GM21526 (cell line): ENCODE data around the gene GLI3.

Experiments
- ATAC-seq: cut with Tn5 transposase; IDR thresholded peaks from one replicate; pipeline ENCODE4 v1.9.1; 2021; ENCODE audit warnings: moderate library complexity; ENCODE audit not compliant: unreplicated experiment, low FRiP score

The GLI3 gene

DNA sequence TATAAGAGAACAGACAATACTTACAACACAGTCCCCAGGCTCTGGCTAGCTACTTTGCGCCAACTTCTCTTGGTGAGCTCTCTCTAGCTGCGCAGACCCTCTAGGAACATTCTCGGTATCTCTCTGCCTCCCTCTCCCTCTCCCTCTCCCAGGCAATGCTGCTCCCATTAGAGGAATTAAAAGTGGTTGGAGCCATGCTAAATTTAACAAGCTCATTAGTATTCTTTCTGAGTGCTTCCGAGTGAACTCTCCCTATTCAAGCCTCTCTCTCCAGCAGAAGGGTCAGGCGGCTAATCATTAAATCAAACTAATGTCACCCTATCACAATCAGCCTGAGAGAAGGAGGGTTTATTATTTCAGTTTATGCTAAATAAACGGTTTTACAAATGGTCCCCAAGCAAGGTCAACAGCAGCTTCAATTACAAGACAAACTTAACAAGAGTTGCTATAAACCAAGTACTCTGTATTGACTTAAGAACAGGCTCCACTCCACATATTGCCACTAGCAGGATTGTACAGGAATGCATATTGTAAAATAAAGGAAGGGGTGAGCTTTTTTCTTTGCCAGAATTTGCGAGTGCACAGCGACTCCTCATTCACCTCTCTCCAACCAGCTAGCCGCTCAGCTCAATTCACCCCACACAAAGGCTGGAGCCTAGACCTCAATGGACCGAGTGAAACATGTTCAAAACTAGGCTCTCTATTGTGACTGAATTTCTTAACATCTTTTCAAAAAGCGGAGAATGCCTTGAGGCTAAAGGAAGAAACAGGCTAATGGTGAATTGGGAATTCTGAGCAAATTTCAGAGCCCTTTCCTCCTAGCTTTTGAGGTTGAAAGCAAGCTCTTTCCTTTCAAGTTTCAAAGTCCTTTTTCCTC is 84.4 kb downstream of the GLI3 start:
- ATAC-seq = no peak

DNA sequence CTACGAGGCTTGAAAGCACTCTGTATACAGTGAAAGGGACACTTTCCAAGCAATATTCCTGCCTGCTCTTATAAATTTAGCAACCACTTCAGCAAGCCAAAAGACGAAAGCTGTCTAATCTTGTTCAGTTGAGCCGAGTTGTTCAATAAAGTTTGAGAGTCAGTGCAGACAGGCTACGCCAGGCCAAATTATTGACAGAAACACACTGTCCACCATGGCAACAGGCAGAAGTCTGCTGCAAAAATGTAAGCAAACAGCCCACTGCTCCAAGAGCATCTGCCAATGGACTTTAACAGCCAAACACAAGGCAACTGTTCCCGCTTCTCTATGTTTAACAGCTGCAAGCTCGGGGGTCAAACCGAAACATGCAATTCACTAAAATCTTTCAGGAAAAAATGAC is 85.7 kb downstream of the GLI3 start:
- no peak for ATAC-seq

DNA sequence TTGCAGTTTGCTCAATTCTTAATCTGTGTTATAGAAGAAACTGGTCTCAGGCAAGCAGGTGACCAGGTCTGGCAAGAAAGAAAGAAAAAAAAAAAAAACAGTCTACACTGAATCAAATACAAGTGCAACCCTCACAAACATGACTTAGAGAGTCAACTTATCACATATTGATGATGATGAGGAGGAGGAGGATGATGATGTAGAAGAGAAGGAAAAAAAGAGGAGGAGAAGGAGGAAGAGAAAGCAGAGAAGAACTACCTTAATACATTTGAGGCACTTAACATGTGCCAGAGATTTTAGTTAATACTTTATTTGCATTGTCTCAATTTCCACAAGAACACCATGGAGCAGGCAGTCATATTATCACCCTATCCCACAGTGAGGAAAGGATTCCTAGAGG is 91.5 kb downstream of the GLI3 start:
- ATAC-seq = no peak

DNA sequence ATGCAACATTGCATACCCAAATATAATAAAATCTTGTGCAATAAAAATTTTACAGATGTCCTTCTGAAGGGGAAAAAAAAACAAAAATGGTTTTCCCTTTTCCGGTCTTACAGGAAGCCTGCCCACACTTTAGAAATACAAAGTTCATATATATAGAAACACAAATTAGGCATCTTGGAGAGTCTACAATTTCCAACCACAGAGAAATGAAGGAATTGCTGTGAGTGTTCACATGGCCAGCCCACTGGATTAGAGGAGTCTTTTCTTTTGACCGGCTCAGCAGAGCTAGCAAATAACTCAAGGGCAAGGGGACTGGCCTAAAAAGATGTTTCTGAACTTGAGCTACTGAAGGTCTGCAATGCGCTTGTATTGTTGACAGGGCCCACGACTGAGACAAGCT is 92.4 kb downstream of the GLI3 start:
- no peak for ATAC-seq

DNA sequence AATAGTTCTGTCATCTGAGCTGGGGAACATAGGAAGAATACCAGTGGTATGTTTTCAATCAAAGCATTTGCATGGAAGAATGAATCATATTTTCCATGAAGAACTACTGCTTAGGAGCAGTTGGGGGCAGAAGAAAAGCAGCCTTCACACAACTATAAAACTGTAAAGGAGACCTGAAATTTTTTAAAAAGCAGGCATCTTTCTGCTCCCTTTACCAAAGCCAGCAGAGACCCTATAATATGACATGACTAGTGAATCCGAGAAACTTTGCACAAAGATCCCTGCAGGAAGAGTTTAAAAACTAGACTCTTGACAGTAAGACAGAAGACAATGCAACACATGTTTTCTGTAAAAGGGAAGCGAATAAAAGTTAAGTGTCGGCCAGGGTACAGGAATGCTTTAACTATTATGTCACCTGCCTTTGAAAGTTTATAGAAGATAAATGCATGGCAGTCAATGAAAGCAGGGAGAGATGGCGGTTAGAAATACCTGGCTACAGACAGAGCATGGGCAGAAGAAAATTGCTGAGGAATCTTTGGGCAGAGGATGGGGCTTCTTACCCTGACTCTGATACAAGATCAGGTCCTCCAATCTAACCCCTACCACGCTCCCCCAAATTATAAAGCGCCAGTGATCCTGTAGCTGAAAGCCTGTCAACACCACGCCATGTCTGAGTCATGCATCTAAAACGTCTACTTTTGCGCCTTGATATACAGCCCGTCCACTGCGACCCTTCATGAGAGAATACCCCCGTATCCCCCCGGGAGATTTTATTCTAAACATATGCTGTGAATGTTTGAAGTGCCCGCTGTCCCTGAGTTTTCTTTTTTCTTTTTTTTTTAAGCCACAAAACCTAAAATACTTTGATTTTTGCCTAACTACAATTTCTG is 93.1 kb downstream of the GLI3 start:
- no peak for ATAC-seq

DNA sequence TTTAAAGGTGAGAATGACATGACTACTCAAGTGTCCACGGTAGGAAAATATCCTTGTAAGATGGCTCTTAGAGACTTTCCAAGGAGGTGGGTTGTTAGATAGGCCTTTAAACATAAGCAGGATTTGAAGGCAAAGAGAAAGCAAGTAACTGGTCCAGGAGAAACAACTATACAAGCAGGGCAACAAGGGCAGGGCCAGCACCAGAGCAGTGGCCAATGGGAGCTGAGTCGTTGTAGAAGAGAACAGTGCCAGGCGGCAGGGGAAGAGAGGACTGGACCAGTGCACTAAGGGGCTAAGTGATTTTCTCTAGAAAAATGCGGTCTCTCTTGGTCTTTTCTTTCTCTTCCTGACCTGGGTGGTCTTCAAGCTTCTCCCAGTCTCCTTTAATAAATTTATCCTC is 94.9 kb downstream of the GLI3 start:
- no peak for ATAC-seq

DNA sequence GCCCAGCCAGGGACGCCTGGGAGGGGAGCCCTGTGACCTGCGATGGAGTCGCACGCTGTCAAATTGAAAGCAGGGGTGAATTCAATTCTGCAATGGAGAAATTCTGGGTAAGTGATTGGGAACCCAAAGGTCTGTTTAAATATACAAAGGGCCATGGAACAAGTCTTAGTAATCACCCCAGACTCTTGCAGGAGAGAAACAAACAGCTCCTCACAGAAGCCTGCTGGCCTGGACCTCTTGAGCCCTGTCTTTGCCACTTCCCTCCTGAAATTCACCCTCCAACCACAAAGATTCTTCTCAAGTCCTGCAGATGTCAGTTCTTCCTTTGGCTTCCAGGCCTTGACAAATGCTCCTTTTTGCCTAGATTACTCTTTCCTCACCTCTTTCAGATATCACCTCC is 97.3 kb downstream of the GLI3 start:
- no peak for ATAC-seq

DNA sequence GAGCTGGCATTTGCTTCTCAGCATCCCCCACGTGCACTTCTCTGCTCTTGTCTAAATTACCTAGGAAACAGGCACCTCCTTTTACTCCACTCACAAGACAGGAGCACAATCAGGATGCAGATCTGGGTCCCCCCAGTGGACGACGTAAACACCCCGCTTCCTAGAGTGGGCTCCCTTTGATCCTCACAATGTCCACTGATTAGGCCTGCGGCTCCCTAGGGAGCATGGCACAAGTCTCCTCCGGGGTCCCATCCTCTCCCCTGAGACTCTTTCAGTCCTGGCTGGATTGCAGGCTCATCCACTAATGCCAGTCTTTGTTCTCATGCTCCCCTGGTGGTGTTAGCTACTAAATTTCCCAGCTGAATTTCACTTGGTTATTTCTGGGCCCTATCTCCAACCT is 98.3 kb downstream of the GLI3 start:
- no peak for ATAC-seq

DNA sequence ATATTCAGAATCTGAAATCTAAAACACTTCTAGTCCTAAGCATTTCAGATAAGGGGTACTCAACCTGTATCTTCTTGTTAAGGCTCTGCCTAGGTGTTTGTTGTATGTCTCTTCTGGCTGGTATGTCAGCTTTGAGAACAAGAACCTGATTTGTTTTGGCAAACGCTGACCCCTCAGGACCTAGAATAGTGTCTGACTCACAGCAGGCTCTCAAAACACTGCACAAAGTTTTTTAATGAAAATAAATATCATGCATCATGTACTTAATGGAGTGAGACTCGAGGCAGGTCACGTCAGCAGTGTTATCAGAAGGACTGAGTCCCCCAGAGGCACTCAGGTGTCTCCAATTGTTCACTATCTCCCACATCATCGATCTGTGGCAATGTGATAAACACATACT is 99.1 kb downstream of the GLI3 start:
- ATAC-seq = no peak

DNA sequence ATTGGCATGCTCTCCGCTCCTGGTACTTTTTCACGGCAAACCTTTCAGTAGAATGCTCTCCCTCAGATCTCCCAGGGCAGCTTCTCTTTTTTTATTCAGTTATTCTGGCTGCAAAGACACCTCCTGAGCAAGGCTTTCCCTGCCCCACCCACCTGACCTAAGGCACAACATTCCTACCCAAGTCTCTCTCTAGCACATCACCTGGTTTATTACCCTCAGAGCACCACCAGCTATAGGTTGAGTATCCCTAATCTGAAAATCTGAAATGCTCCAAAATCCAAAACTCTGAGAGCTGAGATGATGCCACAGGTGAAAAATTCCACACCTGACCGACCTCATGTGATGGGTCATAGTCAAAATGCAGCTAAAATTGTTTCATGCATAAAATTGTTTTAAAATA is 99.6 kb downstream of the GLI3 start:
- ATAC-seq = no peak

DNA sequence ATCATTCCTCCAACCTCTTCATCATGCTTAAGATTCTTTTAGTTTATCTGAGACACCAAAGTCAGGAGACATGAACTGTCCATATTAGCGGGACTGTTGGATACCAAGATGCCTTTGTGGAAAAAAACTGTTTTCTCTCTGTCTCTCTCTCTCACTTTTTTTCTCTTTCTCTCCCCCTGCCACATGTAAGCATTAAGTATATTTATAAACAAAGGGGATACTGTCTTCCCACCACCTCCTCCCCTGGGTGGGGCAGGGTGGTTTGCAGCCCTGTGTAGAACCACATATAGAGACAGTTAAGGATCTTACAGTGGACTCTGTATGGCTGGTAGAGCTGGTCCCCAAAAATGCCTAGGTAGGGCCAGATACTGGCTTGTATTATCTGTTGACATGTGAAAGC is 101.3 kb downstream of the GLI3 start:
- no peak for ATAC-seq

DNA sequence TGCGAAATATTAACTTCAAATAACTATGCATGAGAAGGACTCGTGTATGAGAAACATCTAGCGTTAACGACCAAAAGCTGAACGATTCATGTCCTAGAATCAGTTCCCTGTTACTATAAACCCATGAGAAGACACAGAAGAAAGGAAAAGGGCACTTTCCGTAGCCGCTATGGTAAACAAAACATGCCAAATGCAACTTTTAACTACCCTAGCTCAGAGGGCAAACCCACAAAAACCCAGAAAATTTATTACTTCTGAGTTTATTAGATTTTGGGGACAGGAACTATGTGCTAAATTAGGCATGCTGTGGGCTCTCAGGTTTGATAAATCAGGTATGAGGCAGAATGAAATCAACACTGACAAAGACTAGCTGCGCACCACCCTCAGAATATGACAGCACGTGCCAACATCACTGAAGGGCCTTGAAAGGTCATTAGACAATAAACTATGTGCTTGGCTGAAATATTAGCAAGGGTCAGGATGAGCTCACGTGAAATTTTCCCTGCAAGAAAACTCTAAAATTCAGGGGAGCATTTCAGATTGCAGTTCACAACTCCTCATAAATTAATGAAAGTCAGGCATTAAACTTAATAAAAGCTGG is 102.6 kb downstream of the GLI3 start:
- ATAC-seq = no peak

DNA sequence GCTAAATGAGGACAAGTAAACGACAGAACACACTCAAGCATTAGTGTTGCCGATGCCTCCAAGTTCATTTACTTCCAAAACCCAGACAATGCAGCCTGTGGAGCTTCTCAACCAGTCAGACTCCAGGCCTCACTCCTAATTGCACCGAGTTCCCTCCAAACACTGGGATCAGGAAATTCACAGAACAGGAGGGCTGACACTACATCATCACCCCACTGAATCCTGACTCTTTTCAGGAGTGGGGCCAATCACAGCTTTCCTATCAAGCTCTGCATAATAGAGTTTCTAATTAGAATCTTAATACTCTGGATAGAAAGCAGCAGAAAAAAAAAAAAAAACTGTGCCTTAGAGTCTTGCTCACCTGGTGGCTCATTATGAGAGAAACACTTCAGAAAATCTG is 103.7 kb downstream of the GLI3 start:
- ATAC-seq = no peak

DNA sequence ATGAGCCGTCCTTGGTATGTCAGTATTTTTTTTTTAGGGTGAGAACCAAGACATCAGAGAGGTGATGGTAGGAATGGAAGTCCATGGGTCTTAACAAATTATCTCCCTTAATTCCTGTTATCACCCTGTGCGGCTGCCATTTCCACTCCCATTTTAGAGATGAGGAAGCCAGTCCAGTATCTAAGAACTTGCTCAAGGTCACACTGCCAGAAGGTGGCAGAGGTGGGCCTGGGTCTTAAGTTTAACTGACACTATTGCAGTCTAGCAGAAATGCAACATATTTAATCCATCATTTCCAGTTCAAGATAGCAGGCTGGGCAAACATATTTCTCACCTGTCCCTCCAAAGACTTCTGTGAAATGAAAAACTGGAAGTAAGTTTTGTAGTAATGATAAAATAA is 108.3 kb downstream of the GLI3 start:
- no peak for ATAC-seq

DNA sequence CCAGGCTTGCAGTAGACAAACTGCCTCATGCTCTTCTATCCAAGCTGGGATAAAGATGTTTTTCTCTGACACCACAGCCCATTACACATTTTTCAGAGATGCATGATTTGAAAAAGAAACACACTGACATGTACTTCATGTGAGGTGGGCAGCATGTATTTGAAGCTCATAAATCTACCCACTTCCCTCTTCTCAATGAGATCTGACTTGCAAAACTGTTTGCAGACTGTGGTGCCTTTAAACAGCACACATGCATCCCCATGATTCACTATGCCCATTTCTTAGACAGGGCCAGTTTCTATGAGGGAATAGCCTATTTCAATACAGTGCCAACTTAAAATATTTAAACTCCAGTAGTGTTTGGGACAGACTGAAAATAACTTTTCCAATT is 109.8 kb downstream of the GLI3 start:
- no peak for ATAC-seq

DNA sequence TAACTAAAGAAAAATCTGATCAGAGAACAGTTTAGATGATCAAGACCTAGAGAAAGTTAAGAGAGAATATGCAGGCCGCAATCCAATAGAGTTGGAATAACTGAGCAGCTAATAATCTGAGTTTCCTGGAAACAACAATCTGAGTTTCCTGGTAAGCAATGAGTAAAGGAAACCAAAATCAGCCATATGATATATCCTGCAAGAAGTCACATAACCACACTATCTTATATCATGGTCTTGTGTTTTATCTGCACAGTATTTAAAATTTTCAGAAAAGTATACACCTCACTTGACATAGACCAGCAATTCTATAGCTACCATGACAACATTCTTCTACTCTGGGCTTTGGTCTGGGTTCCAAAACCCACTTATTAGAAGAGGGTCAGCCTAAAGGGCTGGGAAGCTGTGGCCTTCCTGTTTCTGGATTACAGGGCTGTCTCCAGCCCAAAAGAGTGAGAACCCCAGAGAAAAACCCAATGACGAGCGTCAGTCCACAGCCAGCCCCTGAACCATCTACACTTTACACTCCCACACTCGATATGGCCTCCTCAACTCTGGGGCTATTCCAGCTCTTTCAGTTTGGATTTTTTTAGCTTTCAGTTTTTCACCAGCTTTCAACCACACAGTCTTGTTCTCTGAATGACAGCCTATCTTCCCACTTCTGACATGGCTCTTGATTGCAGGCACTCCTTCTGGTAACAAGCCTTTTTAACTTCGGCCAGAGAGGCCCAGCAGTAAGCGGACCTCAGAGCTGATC is 110.4 kb downstream of the GLI3 start:
- ATAC-seq = no peak

DNA sequence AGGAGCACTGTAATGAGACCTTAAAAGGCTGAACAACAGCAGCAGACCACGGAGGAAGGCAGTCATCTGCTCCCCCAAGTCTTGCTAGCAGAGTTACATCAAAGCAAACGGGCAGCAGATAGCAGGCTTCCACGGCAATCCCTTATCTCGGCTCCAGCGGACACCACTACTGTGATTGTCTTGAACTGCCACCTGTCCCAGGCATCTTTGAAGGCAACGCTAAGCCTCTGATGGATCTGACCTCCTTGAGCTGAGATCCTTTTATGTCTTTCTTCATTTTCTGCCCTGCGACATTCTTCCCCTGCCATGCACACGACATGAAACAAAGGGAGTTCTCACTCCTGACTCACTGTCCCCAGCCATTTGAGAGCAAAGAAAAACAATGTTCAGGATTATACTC is 111.7 kb downstream of the GLI3 start:
- ATAC-seq = no peak

DNA sequence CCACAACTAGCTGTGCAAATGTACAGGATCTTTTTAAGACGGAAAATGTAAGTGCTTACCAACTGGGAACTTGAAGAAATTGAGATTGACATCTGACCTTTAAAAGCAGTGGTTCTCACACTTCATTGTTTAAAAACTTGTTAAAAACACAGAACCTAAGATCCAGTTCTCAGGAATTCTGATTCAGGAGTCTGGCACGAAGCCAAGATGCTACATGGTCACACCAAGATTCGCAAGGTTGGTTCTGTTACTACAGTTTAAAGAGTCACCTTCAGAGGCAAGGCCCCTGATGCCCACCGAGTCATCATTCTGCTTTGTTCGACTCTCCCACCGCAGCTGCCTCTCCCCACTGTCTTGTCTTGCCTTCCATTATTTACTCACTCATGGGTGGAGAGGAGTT is 113.3 kb downstream of the GLI3 start:
- no peak for ATAC-seq

DNA sequence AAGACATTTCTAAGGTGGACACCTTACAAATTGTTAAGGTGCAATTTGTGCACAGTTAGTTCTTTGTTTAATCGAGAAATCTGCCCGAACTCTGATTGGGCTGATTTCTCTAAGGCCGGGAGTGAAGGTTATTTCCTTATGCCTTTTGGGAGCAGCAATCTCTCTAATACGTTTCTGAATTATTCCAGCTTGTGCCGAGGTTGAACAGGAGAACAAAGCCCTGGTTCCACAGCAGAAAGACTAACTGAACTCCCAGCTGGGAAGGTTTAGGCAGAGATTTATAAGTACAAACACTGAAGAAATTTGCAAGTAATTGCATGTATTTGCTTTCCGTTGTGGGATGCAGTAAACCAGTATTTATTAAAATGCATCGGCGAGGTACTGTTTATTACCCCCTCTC is 116.8 kb downstream of the GLI3 start:
- no peak for ATAC-seq

DNA sequence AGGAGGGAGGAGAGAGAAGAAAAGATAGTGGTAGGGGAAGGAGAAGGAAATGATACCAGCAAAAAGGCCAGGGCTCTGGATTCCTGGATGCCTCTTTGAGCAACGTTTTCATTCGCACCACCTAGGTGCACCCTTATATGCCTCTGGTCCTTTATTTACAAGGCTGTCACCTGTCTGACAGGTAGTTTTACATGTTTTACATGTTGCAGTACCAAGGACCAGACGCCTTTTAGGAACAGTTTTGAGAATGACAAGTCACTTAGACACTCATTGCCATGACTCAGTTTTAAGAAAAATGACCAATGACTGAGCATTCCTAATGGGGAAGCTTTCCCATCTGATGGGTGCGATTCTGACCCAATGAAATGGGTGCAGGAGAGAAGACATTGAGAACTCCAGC is 119.8 kb downstream of the GLI3 start:
- ATAC-seq = no peak

DNA sequence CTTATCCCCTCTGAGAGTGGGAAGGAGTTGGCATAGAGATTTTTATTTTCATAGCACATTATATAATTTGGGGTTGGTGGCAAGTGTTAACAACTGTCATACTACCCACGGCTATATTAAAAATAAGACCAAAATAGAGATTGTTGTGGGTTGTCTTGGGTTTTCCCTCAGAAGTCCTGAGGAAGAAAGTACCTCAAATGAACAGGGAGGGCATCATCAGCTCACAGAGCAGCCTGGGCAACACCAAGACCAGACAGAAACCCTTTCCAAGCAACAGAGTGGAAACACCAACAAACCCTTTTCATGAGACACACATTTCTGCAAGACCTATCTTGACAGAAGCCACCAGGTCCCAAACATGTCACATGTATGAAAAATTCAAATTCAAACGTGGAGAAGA is 121.2 kb downstream of the GLI3 start:
- no peak for ATAC-seq
